Activated T-cell treated with anti-CD3 and anti-CD28 coated beads, Interleukin-2, amount 50 U/mL, for 72 hours (primary cell): Measurements from ENCODE around the gene ZNF521. TPM values are rescaled to one million over a fixed set of nuclear protein-coding genes. Genes with fewer than 3 reads are reported as not detected.

Source experiments
- ATAC-seq, 2 donors: fragments of 150-1000 bp; cut with Tn5 transposase; replicated peaks in 1 of 2; 2 replicates each; pipeline ENCODE4 v1.10.0; 2021; ENCODE audit warnings: moderate library complexity in 2 of 2, mild to moderate bottlenecking in 1 of 2
- DNase-seq, 2 donors: peaks; one replicate each; pipeline ENCODE4 v3.0.0; 2021 to 2022; ENCODE audit warnings: mixed read lengths in 1 of 2
- H3K27ac Mint-ChIP-seq: one replicate; pipeline ENCODE4 v1.8.0; 2022; ENCODE audit warnings: mild to moderate bottlenecking, moderate library complexity, mixed read lengths
- H3K27me3 Mint-ChIP-seq: one replicate; pipeline ENCODE4 v1.8.0; 2022; ENCODE audit warnings: low read depth, mixed read lengths
- H3K36me3 Mint-ChIP-seq, 2 donors: one replicate each; pipeline ENCODE4 v1.8.0; 2022; ENCODE audit warnings: mixed read lengths in 2 of 2, mild to moderate bottlenecking in 1 of 2; ENCODE audit not compliant: insufficient read depth in 2 of 2
- H3K4me1 Mint-ChIP-seq: one replicate; pipeline ENCODE4 v1.8.0; 2022; ENCODE audit warnings: low read depth, mixed read lengths
- H3K4me3 Mint-ChIP-seq, 2 donors: one replicate each; pipeline ENCODE4 v1.8.0; 2022; ENCODE audit warnings: mild to moderate bottlenecking in 2 of 2, mixed read lengths in 2 of 2, moderate library complexity in 2 of 2
- H3K9me3 Mint-ChIP-seq, 2 donors: one replicate each; pipeline ENCODE4 v1.8.0; 2022; ENCODE audit warnings: mixed read lengths in 2 of 2
- total RNA-seq, 2 donors: library from RNA; stranded (reverse); gene quantifications; one replicate each; pipeline ENCODE4 v1.2.3, GENCODE V29; 2022

ZNF521 gene
- total RNA-seq, 2 donors from 2014 or later = not detected

DNA sequence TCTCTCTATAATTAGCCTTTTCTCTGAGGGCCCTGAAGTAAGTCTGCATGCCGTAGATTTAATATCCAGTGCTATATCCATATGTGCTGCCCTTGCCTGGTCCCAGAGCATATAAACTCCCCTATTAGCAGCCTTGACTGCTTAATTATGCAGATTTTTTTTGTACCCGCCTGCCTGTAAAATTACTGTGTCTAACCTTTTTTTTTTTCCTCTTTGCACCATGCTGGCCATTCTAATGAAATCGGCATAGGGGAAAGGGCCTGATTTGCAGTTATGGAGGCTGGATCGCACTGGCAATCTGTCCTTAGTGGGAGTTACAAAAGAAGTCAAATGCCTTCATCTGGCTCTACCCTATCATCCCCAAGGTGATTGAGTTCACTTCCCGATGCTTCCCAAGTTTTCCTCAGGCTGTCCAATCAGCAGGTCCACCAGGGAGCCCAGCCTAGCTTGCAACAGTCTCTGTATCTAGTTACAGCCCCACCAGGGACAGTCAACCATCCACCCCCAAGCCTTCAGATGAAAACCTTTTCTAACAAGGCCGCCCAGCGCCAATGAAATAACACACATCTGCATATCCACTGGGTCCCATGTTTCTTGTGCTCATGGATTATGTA, 239.0 kb downstream of the ZNF521 start:
- H3K4me3 Mint-ChIP-seq = no peak overlapping the region
- no peaks in the 10 kb centered on the region for H3K36me3 Mint-ChIP-seq
- H3K27me3 Mint-ChIP-seq = no peaks in the 10 kb centered on the region
- ATAC-seq (no peak), DNase-seq (no peak)
- no peak overlapping the region for H3K27ac Mint-ChIP-seq
- no peaks in the 10 kb centered on the region for H3K4me1 Mint-ChIP-seq
- H3K9me3 Mint-ChIP-seq = peaks cover 2 to 4% of the 10 kb centered on the region in 2 donors

DNA sequence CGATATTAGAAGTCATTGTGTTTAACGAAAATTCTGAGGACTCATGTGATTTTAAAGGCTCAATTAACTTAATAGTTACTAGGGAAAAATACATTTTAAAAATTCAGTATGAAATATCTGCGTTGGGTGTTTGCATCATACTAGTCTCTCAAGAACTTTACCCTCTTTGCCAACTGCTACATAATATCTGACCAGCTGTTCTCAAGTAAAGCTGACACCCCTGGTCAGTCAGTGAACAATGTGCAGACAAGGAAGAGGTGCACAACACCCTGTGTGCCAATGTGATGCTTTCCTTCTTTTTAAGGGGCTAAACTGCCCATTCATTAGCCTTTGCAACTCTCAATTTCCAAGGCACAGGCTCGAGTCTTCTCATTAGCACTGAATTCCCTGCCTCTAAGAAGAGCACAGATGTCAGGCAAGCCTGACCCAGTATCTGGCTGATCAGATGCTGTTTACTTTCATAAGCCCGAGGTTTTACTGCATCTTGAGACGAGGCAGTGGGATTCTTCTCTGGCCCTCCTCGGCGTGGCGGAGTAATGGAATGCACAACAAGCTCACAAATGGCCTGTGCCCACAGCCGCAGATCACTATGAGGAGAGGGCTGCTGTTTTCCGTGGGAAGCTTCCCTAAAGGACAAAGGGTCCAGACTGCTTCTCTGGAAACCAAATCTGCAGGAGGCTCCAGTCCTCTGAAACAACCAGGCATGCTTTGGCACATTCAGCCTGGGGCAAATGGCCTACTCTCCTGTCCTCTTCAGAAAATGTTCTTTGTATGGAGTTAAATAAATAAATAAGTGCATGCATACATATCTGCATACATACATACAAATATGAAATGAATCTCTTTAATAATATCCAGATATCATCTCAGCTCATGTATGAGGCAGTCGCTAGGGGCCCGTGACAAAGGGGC, 240.3 kb downstream of the ZNF521 start:
- H3K4me3 Mint-ChIP-seq = no peak overlapping the region
- no peak overlapping the region for H3K27ac Mint-ChIP-seq
- H3K9me3 Mint-ChIP-seq = peaks cover 2 to 4% of the 10 kb centered on the region in 2 donors
- H3K4me1 Mint-ChIP-seq = no peaks in the 10 kb centered on the region
- no peak for DNase-seq
- ATAC-seq = no peak
- H3K27me3 Mint-ChIP-seq = no peaks in the 10 kb centered on the region
- no peaks in the 10 kb centered on the region for H3K36me3 Mint-ChIP-seq

DNA sequence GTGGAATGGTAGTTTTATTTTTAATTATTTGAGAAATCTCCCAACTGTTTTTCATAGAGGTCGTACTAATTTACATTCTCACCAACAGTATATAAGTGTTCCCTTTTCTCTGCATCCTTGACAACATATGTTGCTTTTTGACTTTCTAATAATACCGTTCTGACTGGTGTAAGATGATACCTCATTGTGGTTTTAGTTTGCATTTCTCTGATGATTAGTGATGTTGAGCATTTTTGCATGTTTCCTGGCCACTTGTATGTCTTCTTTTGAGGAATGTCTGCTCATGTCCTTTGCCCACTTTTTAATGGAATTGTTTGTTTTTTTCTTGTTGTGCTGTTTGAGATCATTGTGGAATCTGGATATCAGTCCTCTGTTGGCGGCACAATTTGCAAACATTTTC, 242.5 kb downstream of the ZNF521 start:
- H3K4me1 Mint-ChIP-seq = no peaks in the 10 kb centered on the region
- H3K9me3 Mint-ChIP-seq = peaks cover 0 to 3% of the 10 kb centered on the region in 2 donors

DNA sequence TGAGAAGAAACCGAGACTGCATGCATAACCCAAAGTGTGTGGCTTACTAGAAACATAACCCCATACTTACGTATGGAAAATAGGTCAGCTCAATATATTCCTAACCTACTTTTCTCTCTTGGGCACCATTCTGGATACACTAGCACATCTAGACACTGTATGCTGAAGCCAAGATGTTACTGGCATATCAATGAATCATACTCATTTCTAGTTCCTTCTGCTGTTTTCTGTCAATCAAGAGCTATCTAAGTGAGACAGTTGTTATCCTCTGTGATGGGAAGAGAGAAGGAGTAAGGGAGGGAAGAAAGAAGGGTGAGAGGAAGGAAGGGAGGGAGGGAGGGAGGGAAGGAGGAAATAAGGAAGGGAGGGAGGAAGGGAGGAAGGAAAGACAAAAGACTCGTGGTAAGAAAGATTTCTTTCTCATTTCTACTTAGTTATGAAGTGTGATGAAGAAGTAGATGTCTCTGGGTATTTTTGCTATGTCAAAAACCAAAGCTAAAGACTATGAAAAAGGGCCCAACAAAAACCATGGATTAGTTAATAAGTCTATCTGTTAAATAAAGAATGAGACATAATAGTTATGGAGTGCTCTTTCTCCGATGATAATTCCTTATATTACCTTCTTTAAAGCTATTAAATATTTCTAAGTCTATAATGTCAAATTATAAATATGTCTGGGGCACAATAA, 248.4 kb downstream of the ZNF521 start:
- no peaks in the 10 kb centered on the region for H3K27me3 Mint-ChIP-seq
- H3K9me3 Mint-ChIP-seq = no peaks in the 10 kb centered on the region
- no peaks in the 10 kb centered on the region for H3K4me1 Mint-ChIP-seq
- H3K36me3 Mint-ChIP-seq = no peaks in the 10 kb centered on the region
- no peak overlapping the region for H3K27ac Mint-ChIP-seq
- no peak for ATAC-seq
- no peak overlapping the region for H3K4me3 Mint-ChIP-seq
- DNase-seq = no peak

More for the DNA sequence above, 242.5 kb downstream of the ZNF521 start:
- DNase-seq (no peak), ATAC-seq (no peak)
- no peaks in the 10 kb centered on the region for H3K27me3 Mint-ChIP-seq
- H3K36me3 Mint-ChIP-seq = no peaks in the 10 kb centered on the region
- H3K4me3 Mint-ChIP-seq = no peak overlapping the region
- no peak overlapping the region for H3K27ac Mint-ChIP-seq

DNA sequence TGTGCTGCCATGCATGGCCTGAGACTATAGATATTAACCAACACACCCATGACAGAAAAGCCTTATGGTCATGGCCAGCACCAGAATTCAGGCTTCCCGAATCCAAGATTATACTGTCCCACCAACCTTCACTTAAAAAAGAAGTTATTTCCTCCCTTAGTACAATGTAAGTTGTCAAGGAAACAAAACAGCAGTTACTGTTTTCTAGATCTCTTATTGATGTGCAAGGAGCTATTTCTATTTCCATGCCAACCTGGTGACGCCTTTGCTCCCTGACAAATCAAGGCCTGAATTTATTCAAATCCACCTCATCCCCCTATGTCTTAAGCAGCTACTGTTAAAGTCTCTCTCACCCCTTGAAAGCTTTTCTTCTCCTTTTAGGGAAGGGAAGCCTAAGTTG, 249.3 kb downstream of the ZNF521 start:
- Mint-ChIP-seq H3K9me3 (no peaks in the 10 kb centered on the region), H3K36me3 (no peaks in the 10 kb centered on the region), H3K27ac (no peak overlapping the region), H3K4me3 (no peak overlapping the region), H3K27me3 (no peaks in the 10 kb centered on the region), H3K4me1 (no peaks in the 10 kb centered on the region)
- ATAC-seq (no peak), DNase-seq (no peak)

DNA sequence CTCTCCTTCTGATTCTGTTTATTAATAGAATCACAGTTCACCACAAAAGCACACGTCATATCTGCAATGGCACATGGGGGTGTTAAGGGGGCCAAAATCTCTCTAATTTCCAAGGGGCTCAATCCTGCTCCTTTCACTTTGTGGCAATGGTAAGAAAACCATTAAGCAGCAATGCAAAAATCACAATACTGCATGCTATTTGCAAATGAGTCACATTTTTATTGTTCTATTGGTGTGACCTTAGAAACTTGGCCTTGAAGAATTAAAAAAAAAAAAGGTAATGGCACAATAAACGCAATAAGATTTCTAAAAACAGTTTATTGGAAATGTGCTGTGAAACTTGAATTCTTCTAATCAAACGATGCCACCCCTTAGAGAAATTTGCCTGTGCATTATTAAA, 251.5 kb downstream of the ZNF521 start:
- Mint-ChIP-seq H3K27me3 (no peaks in the 10 kb centered on the region), H3K27ac (no peak overlapping the region), H3K9me3 (no peaks in the 10 kb centered on the region), H3K4me3 (no peak overlapping the region), H3K4me1 (no peaks in the 10 kb centered on the region), H3K36me3 (no peaks in the 10 kb centered on the region)
- no peak for DNase-seq
- no peak for ATAC-seq

DNA sequence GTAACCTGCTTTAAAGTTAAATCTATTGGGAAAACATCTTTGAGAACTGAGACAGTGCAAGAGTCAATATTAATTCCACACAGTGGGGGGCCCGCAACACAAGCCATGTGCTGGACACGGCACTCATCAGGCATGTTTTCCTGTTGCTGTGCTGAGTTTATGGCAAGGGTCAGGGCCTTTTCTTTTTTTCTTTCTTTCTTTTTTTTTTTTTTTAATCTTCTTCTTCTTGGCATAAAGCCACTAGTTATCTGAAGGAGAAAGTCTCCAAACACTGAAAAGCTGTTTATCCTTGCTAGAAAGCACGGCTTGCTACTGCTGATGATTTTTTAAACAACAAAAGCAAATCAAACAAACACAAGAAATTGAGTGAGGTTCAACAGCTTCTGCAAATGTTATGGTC, 252.1 kb downstream of the ZNF521 start:
- DNase-seq (no peak), ATAC-seq (no peak)
- H3K36me3 Mint-ChIP-seq = no peaks in the 10 kb centered on the region
- H3K27ac Mint-ChIP-seq = no peak overlapping the region
- no peaks in the 10 kb centered on the region for H3K4me1 Mint-ChIP-seq
- no peaks in the 10 kb centered on the region for H3K9me3 Mint-ChIP-seq
- H3K27me3 Mint-ChIP-seq = no peaks in the 10 kb centered on the region
- no peak overlapping the region for H3K4me3 Mint-ChIP-seq

DNA sequence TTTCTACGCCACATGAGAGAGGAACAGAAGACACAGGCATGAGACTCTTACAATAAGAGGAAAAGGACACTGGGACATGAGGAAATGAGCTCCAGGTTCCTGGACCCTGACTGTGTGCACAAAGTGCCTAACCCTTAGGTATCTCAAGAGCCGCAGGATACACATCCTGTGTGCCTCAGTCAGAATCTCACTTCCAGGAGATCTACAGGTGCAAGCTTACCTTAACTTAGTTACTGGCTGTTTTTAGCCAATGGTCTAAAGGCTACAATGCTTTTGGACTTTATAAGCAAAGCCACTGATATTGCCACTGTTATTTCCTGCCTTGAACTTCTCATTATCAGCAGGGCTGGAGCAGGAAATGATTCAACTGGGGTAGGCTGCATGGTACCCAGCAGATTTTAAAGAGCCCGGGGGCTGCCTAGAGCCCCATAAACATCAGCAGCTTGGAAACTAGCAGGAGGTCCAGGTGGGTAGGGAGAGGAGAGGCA, 254.4 kb downstream of the ZNF521 start:
- Mint-ChIP-seq H3K36me3 (no peaks in the 10 kb centered on the region), H3K9me3 (no peaks in the 10 kb centered on the region), H3K27me3 (no peaks in the 10 kb centered on the region), H3K4me1 (no peaks in the 10 kb centered on the region), H3K27ac (no peak overlapping the region), H3K4me3 (no peak overlapping the region)
- ATAC-seq = no peak
- DNase-seq = no peak

DNA sequence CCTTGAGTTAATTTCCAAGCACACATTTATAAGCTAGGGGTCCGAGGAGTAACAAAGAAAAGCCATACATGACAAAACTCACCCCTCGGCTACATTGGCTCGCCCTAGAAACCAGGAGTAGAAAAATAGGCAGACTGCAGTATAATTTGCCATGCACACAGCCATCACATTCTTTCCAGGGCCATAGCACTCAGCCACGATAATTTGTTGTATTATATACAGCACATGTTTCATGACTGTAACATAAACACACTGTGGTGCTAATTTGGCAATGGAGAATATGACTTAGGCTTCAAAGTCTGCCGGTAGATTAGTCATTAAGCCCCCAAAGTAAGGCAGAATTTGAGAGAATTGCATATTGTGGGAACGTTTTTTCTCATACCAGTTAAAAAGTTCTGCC, 254.9 kb downstream of the ZNF521 start:
- no peaks in the 10 kb centered on the region for H3K27me3 Mint-ChIP-seq
- no peaks in the 10 kb centered on the region for H3K9me3 Mint-ChIP-seq
- ATAC-seq = no peak
- H3K36me3 Mint-ChIP-seq = no peaks in the 10 kb centered on the region
- no peaks in the 10 kb centered on the region for H3K4me1 Mint-ChIP-seq
- no peak for DNase-seq
- no peak overlapping the region for H3K4me3 Mint-ChIP-seq
- H3K27ac Mint-ChIP-seq = no peak overlapping the region

DNA sequence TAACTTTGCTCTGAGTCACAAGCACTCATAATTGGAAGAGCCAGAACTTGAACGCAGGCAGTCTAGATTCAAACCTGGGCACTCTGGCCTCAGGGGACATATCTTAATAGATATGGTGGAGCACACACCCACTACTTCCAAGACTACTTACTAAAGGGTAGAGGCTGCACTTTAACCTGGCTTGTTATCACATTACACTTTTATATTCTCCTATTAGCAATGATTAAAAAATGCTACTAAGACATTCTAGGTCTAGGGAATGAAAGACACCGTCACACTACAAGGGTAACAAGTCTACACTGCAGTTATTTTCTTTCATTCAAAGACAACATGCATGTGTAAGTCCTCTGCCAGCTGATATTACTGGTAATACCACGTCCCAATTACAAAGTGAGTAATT, 258.8 kb downstream of the ZNF521 start:
- Mint-ChIP-seq H3K4me1 (no peaks in the 10 kb centered on the region), H3K27me3 (no peaks in the 10 kb centered on the region), H3K27ac (no peak overlapping the region), H3K4me3 (no peak overlapping the region), H3K36me3 (no peaks in the 10 kb centered on the region), H3K9me3 (no peaks in the 10 kb centered on the region)
- no peak for ATAC-seq
- no peak for DNase-seq

DNA sequence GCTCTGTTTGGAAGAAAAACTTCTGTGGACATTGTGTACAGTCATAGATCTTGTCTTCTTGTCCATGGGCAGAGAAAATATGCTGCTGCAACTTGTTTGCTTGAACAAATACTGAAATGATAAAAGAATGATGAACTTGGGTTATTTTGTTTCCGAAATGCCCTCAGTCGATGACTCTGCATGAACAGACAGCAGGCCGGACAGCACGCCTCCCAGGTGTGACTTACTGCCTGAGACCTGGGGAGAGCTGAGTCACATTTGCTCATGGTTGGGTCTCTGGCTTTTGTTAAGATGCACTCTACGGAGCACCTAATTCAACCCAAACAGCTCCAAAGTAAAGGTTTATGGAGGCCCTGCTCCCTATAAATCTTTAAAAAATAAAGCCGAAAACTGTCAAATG, 262.5 kb downstream of the ZNF521 start:
- ATAC-seq (no peak), DNase-seq (no peak)
- Mint-ChIP-seq H3K4me1 (no peaks in the 10 kb centered on the region), H3K27ac (no peak overlapping the region), H3K27me3 (no peaks in the 10 kb centered on the region), H3K4me3 (no peak overlapping the region), H3K9me3 (no peaks in the 10 kb centered on the region), H3K36me3 (no peaks in the 10 kb centered on the region)

DNA sequence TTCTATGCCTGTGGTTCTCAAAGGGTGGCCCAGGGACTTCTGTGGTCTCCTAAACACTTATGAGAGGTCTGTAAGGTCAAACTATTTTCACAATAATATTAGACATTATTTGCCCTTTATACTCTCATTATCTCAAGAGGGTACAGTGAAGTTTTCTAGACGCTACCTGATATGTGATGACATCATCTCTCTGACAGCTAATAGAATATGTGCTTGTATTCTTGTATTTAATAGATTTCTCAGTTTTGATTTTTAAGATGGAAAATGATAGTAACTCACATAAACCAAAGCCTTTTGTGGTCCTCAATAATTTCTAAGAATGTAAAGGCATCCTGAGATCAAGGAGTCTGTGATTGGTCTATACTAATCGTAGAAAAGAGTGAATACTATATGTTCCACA, 265.1 kb downstream of the ZNF521 start:
- H3K27me3 Mint-ChIP-seq = no peaks in the 10 kb centered on the region
- no peak for DNase-seq
- no peak overlapping the region for H3K4me3 Mint-ChIP-seq
- no peaks in the 10 kb centered on the region for H3K9me3 Mint-ChIP-seq
- no peaks in the 10 kb centered on the region for H3K36me3 Mint-ChIP-seq
- ATAC-seq = no peak
- H3K27ac Mint-ChIP-seq = no peak overlapping the region
- no peaks in the 10 kb centered on the region for H3K4me1 Mint-ChIP-seq

DNA sequence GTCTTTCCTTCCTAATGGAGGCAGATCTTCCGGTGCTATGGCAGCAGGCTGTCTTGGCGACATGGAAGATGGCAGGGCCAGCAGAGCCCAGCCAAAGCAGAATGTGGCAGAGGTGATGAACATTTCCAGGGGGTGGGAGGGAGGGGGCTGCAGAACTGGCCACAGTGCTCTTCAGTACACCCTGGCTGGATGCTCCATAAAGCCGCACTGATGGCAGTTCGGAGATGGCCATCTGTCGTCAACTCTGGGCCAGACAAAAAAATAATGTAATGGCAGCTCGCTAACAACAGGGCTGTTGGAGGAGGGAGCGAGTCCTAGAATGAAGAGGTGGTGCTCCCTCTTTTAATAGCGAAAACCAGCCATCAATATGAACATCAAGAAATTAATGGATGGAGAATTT, 271.0 kb downstream of the ZNF521 start:
- no peaks in the 10 kb centered on the region for H3K9me3 Mint-ChIP-seq
- no peaks in the 10 kb centered on the region for H3K4me1 Mint-ChIP-seq
- no peak overlapping the region for H3K4me3 Mint-ChIP-seq
- ATAC-seq = no peak
- DNase-seq = no peak
- no peaks in the 10 kb centered on the region for H3K27me3 Mint-ChIP-seq
- H3K36me3 Mint-ChIP-seq = no peaks in the 10 kb centered on the region
- no peak overlapping the region for H3K27ac Mint-ChIP-seq
